HG02642 (cell line): ENCODE measurements around the gene IFNAR2.
A peak's percentile ranks its signal among the peaks of the same experiment; 100 is the strongest.
"Not testable (repeated sequence)": the region's sequence is repeated elsewhere in the genome, so short reads cannot be mapped to it uniquely, and the experiment has no call there.

ENCODE experiments used
- ATAC-seq: cut with Tn5 transposase; IDR thresholded peaks from one replicate; pipeline ENCODE4 v1.9.1; 2021; ENCODE audit warnings: mild to moderate bottlenecking; ENCODE audit not compliant: unreplicated experiment, poor library complexity

The IFNAR2 gene

GRCh38 chr21:33212159-33212851, 17.4 kb upstream of the IFNAR2 start:
- no peak for ATAC-seq

DNA sequence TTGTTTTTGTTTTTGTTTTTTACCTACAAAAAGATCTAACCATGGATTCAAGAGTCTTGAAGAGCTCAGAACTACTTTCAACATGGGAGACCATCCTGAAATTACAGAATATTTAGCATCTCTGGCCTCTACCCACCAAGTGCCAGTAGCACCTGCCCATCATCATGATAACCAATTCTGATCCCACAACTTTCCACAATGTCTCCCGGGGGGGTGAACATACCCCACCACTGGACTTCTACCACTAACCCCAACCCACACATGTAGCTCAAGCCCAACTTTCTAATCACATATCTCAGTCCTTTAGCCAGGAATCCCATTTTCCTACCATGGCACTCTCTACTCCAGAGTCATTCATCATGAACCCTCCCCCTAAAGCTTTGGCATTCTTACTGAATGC, 15.7 kb upstream of the IFNAR2 start:
- no peak for ATAC-seq

DNA sequence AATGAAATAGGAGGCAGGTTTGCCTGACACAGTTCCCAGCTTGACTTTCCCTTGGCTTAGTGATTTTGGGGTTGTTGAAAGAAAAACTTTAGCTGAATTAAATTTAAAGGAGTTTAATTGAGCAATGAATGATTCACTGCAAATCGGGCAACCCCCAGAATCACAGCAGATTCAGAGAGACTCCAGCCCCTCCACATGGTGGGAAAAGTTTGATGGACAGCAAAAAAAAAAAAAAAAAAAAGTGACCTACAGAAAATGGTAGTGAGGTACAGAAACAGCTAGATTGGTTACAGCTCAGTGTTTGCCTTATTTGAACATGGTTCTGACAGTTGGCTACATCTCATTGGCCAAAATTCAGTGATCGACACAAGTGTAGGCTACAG, 12.6 kb upstream of the IFNAR2 start:
- ATAC-seq: no peak

DNA sequence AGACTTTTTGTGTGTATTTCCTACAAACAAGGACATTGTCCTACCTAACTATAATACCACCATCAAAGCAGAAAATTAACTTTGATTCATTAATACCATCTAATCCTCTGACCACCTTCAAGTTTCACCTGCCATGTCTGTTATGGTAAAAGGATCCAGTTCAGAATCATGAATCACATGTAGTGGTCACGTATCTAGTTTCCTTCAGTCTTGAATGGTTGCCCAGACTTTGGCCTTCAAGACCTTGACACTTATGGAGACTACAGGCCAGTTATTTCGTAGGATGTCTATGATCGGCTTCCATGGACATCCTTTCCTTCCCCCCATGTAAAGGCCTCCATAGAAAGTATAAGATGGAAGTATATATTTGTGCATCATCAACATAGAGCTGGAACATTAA, 10.4 kb upstream of the IFNAR2 start:
- ATAC-seq: no peak

GRCh38 chr21:33219954-33220353, 9.8 kb upstream of the IFNAR2 start:
- ATAC-seq: no peak

GRCh38 chr21:33225376-33225775, 4.4 kb upstream of the IFNAR2 start:
- not testable (repeated sequence) for ATAC-seq

DNA sequence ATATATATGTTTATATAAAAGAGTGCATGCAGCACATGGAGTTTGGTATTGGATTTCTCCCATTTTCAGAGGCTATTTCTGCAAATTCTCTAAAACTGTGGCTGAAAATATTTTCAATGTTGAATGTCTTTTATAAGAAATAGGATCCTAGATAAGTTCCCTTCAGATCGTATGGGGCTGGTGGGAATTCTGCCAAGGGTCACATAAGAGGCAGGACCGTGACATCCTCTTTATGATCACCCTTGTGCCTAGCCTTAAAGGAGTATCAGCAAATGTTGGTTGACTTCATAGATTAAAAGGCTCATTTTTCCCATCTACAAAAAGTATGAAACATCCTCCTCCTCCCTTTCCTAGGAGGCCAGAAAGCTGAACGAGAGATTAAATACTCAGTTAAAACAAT, 1.3 kb upstream of the IFNAR2 start:
- ATAC-seq: no peak

DNA sequence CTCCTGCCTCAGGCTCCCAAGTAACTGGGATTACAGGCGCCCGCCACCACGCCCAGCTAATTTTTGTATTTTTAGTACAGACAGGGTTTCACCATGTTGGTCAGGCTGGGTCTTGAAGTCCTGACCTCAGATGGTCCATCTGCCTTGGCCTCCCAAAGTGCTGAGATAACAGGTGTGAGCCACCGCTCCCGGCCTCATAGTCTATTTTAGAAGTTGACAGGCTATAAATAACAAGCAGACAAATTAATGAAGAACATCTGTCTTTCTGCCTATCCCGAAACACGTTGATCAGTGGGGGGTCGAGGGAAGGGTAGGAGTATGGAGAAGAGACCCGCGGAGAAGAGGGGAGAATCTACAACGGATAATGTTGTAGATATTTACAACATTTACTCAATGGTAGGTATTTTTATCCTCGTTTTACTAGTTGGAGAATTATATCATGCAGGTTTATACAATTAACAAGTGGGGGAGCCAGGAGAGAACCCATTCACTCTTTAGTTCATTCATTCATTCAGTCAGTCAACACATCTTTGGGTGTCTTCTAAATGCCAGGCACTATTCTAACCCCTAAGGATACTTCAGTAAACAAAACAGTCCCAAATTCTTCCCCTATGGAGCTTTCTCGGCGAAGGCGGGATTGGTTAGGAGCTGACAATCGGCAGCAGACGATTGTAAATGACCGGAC, 497 bp upstream of the IFNAR2 start:
- no peak for ATAC-seq

GRCh38 chr21:33230545-33231324, 997 bp downstream of the IFNAR2 start:
- ATAC-seq: peak; percentile 37

DNA sequence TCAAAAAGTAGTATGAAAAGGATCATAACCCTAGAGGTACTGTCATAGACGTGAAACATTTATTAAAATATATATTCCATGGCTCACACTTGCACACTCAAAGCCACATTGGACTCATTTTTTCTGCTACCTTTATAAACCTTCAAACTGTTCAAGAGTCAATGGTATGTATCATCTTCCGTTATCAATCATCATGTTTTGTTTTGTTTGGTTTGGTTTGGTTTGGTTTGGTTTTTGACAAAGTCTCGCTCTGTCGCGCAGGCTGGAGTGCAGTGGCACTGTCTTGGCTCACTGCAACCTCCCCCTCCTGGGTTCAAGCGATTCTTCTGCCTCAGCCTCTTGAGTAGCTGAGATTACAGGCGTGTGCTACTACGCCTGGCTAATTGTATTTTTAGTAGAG, 1.8 kb downstream of the IFNAR2 start:
- ATAC-seq: no peak

DNA sequence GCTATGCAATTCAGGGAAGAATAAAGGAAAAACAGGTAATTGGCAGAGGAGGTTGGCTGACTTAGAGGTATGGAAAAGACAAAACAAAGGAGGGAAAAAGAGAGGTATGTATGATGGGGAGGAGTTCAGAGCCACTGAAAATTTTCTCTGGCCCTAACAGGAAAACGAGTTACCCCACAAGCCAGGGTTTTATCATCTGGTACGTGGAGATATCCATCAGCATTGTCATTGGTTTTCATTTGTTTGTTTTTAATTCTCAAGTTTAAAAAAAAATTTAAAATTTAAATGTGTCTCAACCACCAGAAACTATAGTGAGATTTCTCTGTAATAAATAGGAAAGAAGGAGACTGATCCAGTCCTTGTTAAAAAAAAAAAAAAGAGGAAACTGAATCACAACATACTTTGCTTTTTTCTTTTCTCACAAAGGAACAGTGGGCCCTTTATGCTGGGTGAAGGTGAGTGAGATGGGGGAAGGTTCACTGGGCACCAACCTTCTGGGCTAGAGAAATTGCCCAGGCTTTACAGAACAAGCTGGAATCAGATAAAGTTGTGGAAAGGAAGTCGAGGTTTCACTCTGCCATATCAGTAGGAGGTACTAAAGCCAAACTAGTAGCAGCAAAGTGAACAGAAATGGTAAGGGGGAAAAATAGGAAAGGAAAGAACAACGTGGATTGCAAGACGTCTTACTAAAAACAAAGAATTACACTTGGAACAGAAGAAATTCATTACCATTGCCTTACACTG, 2.7 kb downstream of the IFNAR2 start:
- ATAC-seq: no peak

GRCh38 chr21:33234635-33235520, 5.1 kb downstream of the IFNAR2 start:
- ATAC-seq: no peak

DNA sequence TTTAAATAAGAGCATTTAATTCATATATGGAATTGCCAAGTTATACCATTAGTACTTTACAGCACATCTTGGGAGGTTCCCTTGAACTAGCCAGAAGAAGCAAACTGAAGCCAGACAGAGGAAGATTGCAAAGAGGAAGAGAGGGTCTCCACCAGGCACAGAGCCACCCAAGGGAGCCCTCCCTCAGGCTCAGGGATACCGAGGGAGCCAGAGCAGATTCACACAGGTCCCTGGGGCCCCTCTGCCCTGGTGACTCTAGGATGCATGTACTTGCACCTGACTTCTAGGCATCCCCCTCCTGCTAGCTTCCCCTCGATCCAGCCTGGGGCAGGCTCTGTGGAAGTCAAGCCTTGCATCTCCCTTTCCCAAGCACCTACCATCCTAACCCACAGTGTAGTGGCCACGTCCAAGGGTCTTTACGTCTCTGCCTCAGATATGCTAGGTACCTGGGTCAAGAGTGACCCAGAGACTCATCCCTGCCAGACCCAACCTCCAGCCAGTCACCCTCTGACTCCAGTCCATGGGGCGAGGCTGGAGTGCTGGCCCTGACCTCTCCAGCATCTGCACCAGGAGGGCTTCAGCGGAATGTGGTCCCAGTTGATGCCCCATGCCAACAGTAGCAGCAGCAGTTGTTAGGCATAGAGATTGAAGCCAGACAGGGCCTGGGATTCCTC, 6.4 kb downstream of the IFNAR2 start:
- ATAC-seq: no peak

GRCh38 chr21:33236766-33237165, 7.0 kb downstream of the IFNAR2 start:
- ATAC-seq: no peak

DNA sequence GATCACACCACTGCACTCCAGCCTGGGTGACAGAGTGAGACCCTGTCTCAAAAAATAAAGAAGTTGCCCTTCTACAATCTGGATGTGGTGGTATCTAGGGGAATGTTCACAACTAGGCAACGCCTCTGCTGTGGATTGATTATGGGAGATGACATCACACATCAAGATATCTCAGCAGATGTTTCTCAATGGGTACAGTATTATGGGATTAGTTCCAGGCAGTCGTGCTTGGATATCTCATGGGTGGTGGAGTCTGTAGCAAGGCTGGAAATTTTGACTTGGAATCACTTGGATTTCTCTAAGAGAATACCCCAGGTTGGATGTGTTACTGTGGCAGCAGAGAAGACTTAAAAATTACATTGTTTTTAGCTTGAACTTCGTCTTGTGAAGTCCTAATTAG, 7.7 kb downstream of the IFNAR2 start:
- no peak for ATAC-seq

DNA sequence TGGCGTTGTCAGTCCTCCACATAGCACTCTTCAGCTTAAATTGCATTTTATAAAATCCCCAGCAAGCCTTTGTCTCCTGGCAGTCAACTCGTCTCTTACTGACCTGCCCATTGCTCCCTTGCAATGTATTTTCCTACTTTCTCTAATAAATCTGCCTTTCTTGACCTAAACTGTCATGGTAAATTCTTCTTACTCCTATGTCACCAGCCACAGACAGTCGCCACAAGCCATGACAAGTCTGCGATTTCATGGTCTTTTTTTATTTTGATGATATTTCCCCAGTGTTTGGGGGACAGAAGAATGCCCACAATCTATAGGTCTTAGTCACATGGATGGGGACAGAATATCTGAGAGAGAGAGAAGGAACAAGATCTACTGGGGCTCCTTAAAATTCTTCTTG, 8.4 kb downstream of the IFNAR2 start:
- peak; percentile 13 for ATAC-seq

GRCh38 chr21:33238565-33239255, 9.0 kb downstream of the IFNAR2 start:
- peak; percentile 75 for ATAC-seq

GRCh38 chr21:33239559-33240127, 9.9 kb downstream of the IFNAR2 start:
- ATAC-seq: not testable (repeated sequence)
